Calu3 (cell line): ENCODE data around the gene EIF4B. TPM values are rescaled to one million over a fixed set of nuclear protein-coding genes. Genes with fewer than 3 reads are reported as not detected.
"Not testable (repeated sequence)": the region's sequence is repeated elsewhere in the genome, so short reads cannot be mapped to it uniquely, and the experiment has no call there.

Experiments used
- BruUV-seq: library from RNA; stranded (reverse); fragments of 400-500 nt; replicated peaks from 2 replicates; lab custom pipeline; 2021; lab: Mats Ljungman, UMichigan
- CTCF ChIA-PET: fragments of 300-600 bp; sonication (Branson Sonifier 250); formaldehyde crosslinking; loops from one replicate; lab custom pipeline; 2022; ENCODE audit warnings: antibody characterized with exemption; lab: Charles Lee
- DNase-seq: peaks from one replicate; pipeline ENCODE4 v3.0.0; 2022
- H3K27ac Mint-ChIP-seq: one replicate; pipeline ENCODE4 v1.8.0; 2022; ENCODE audit warnings: mixed read lengths; ENCODE audit not compliant: unreplicated experiment
- H3K27me3 Mint-ChIP-seq: one replicate; pipeline ENCODE4 v1.8.0; 2022; ENCODE audit warnings: mixed read lengths; ENCODE audit not compliant: unreplicated experiment
- H3K36me3 Mint-ChIP-seq: one replicate; pipeline ENCODE4 v1.8.0; 2022; ENCODE audit warnings: mild to moderate bottlenecking, moderate library complexity, mixed read lengths; ENCODE audit not compliant: insufficient read depth, unreplicated experiment
- H3K4me1 Mint-ChIP-seq: one replicate; pipeline ENCODE4 v1.8.0; 2022; ENCODE audit warnings: mild to moderate bottlenecking, low read depth, mixed read lengths; ENCODE audit not compliant: unreplicated experiment
- H3K4me3 Mint-ChIP-seq: one replicate; pipeline ENCODE4 v1.8.0; 2022; ENCODE audit warnings: mild to moderate bottlenecking, low read depth, moderate library complexity, mixed read lengths; ENCODE audit not compliant: unreplicated experiment
- H3K9me3 Mint-ChIP-seq: one replicate; pipeline ENCODE4 v1.8.0; 2022; ENCODE audit warnings: low read depth, mixed read lengths; ENCODE audit not compliant: unreplicated experiment
- intact Hi-C: fragments of 100-400 bp; cut with micrococcal nuclease; formaldehyde crosslinking; loops from one replicate; pipeline ENCODE4 v1.10.0; 2022; ENCODE audit not compliant: unreplicated experiment
- total RNA-seq: library from RNA; stranded (reverse); gene quantifications from 2 replicates; pipeline ENCODE4 v1.2.3, GENCODE V29; 2022
- TF ChIP-seq, protein P1 (sequence below): fragments of 200-600 bp; IDR thresholded peaks from one replicate; pipeline ENCODE4 v1.8.0; 2022; ENCODE audit warnings: antibody characterized with exemption; ENCODE audit not compliant: unreplicated experiment

EIF4B gene
- total RNA-seq, 1 experiment from 2014 or later = 272 TPM

DNA sequence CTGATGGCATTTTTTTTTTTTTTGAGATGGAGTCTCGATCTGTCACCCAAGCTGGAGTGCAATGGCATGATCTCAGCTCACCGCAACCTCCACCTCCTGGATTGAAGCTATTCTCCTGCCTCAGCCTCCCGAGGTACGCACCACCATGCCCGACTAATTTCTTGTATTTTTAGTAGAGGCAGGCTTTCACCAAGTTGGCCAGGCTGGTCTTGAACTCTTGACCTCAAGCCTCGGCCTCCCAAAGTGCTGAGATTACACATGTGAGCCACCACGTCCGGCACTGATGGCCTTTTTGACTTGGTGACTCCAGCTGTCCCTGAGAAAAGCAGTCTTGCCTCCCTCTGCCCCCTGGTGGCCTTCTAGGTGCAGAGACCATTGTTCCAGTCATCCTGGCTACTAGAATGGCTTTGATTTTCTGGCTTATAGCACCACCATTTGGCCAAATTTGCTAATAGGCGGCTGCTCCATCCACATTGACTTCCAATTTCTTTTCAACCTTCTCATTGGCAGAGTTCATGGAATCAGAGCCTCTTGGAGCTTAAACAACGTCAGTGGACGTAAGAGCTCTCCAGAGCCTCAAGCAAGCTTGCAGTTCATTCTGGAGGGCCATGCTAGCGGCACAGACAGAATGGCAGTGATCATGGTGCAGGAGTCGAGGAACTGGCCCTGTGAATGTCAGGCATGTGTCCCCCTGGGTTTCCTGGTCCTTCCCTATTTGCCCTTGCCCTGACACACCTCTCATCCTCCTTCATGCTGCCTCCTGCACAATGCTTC lies 25.4 kb upstream of the EIF4B start:
- Mint-ChIP-seq H3K36me3 (peaks cover 12% of the 10 kb centered on the region), H3K4me3 (no peak overlapping the region), H3K27ac (peak overlapping the region; percentile 47), H3K4me1 (peaks cover 36% of the 10 kb centered on the region), H3K9me3 (no peaks in the 10 kb centered on the region), H3K27me3 (no peaks in the 10 kb centered on the region)
- no TSS peak for BruUV-seq
- TF ChIP-seq, protein P1, sequence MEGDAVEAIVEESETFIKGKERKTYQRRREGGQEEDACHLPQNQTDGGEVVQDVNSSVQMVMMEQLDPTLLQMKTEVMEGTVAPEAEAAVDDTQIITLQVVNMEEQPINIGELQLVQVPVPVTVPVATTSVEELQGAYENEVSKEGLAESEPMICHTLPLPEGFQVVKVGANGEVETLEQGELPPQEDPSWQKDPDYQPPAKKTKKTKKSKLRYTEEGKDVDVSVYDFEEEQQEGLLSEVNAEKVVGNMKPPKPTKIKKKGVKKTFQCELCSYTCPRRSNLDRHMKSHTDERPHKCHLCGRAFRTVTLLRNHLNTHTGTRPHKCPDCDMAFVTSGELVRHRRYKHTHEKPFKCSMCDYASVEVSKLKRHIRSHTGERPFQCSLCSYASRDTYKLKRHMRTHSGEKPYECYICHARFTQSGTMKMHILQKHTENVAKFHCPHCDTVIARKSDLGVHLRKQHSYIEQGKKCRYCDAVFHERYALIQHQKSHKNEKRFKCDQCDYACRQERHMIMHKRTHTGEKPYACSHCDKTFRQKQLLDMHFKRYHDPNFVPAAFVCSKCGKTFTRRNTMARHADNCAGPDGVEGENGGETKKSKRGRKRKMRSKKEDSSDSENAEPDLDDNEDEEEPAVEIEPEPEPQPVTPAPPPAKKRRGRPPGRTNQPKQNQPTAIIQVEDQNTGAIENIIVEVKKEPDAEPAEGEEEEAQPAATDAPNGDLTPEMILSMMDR = peak; percentile 82
- intact Hi-C loops = loop anchor here (1.0 to 10.0 kb wide), 3 partner anchors 97 to 839 kb away; no protein-coding TSS in a partner anchor
- DNase-seq = peak; percentile 89
- CTCF ChIA-PET = interaction anchor here (0.7 to 5.7 kb wide), 11 partner anchors 10 to 608 kb away, joined by 3 to 85 read pairs (median 5); partner anchors contain the start of gene KRT8

DNA sequence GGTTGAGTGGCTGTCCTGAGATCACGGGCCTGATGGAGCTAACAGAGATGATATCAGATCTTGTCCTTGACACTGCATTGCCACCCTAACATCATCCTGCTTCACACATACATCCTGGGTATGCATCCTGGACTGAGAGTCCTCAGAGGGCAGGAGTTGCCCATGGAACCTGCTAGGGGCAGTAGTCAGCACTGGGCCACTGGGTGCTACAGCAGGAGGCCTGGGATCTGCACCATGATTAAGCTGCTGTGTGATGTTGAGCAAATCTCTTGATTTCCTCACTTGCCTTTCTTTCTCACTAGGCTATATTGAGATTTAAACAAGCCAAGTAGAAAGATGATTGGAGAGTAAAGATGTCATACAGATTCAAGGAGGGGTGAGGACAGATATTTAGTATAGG lies 22.1 kb upstream of the EIF4B start:
- DNase-seq = peak; percentile 25
- CTCF ChIA-PET = interaction anchor here (0.6 to 0.7 kb wide), 2 partner anchors 23 to 28 kb away, joined by 3 read pairs; no protein-coding TSS in a partner anchor
- peaks cover 15% of the 10 kb centered on the region for H3K4me1 Mint-ChIP-seq
- H3K27me3 Mint-ChIP-seq = no peaks in the 10 kb centered on the region
- TF ChIP-seq, protein P1 = no peak
- H3K9me3 Mint-ChIP-seq = no peaks in the 10 kb centered on the region
- no peak overlapping the region for H3K4me3 Mint-ChIP-seq
- H3K36me3 Mint-ChIP-seq = peaks cover 5% of the 10 kb centered on the region
- intact Hi-C loops = loop anchor here (5.0 to 10.0 kb wide), 2 partner anchors 609 to 842 kb away; no protein-coding TSS in a partner anchor
- BruUV-seq = no TSS peak
- H3K27ac Mint-ChIP-seq = no peak overlapping the region

DNA sequence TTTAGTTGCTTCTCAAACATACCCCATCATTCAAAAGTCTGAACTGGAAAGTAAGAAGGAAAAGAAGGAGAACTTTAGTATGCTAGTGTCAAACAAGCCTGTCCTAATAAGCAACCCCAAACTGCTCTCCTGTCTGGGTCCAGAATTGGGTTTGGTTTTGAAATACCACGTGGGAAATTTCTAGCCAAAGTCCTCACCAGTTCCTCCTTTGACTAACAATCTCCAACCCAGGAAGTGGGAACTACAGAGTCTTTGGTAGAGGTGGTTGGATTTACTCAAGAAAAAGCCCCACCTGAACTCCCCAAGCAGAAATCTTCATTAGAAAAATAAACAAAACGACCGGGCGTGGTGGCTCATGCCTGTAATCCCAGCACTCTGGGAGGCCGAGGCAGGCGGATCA lies 17.4 kb upstream of the EIF4B start:
- Mint-ChIP-seq H3K36me3 (peaks cover 11% of the 10 kb centered on the region), H3K4me3 (no peak overlapping the region), H3K9me3 (no peaks in the 10 kb centered on the region), H3K27ac (no peak overlapping the region), H3K4me1 (peaks cover 11% of the 10 kb centered on the region), H3K27me3 (no peaks in the 10 kb centered on the region)
- TF ChIP-seq, protein P1 = no peak
- BruUV-seq = no TSS peak
- intact Hi-C loops = loop anchor here (10.0 kb wide), 1 partner anchor 614 kb away; no protein-coding TSS in a partner anchor
- CTCF ChIA-PET = interaction anchor here (0.8 kb wide), 1 partner anchor 105 kb away, joined by 3 read pairs; no protein-coding TSS in a partner anchor
- no peak for DNase-seq

DNA sequence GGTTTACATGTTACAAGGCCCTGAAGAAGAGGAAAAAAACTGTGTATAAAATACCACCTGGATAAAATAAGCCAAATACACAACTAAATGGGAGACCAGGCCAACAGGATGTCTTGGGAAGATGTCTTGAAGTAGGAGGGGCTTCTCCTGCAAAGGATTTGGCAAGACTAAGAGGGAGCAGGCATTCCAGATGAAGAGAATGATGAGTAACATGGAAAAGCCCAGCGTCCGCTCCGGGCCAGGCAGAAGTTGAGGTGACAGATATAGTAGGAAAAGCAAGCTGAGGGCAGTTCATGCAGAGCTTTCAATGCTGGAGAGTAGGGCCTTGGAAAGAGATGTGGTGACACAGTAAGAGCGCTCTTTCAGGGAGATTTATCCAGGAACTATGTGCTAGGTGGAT lies 16.1 kb upstream of the EIF4B start:
- H3K36me3 Mint-ChIP-seq = peaks cover 11% of the 10 kb centered on the region
- no peak for DNase-seq
- H3K4me1 Mint-ChIP-seq = peaks cover 11% of the 10 kb centered on the region
- H3K9me3 Mint-ChIP-seq = no peaks in the 10 kb centered on the region
- TF ChIP-seq, protein P1 = no peak
- CTCF ChIA-PET = no interaction called here
- no peaks in the 10 kb centered on the region for H3K27me3 Mint-ChIP-seq
- BruUV-seq = no TSS peak
- H3K27ac Mint-ChIP-seq = peak overlapping the region; percentile 5
- intact Hi-C loops = no loop called here
- H3K4me3 Mint-ChIP-seq = no peak overlapping the region

DNA sequence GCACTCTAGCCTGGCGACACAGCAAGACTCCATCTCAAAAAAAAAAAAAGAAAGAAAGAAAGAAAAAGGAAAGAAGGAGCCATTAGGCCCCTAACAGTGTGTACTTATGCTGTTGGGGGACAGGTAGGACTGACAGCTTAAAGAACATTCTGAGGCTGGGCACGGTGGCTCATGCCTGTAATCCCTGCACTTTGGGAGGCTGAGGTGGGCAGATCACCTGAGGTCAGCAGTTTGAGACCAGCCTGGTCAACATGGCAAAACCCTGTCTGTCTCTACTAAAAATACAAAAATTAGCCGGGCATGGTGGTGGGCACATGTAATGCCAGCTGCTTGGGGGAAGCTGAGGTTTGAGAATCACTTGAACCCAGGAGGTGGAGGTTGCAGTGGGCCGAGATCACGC lies 14.0 kb upstream of the EIF4B start:
- H3K9me3 Mint-ChIP-seq, H3K27me3 Mint-ChIP-seq, BruUV-seq, DNase-seq: not testable (repeated sequence)
- Mint-ChIP-seq H3K4me1 (peaks cover 11% of the 10 kb centered on the region), H3K4me3 (peak overlapping the region; percentile 2), H3K36me3 (peaks cover 11% of the 10 kb centered on the region), H3K27ac (peak overlapping the region; percentile 85)
- intact Hi-C loops = loop anchor here (2.0 kb wide), 1 partner anchor 15 kb away; the partner anchor contains the start of gene EIF4B
- CTCF ChIA-PET = interaction anchor here (0.7 to 2.0 kb wide), 3 partner anchors 11 to 565 kb away, joined by 3 to 8 read pairs (median 3); no protein-coding TSS in a partner anchor
